GM19025 (cell line): Measurements from ENCODE around the gene DBN1.
A peak's percentile ranks its signal among the peaks of the same experiment; 100 is the strongest.

Experiments
- ATAC-seq: cut with Tn5 transposase; IDR thresholded peaks from one replicate; pipeline ENCODE4 v1.9.1; 2021; ENCODE audit warnings: mild to moderate bottlenecking, low read depth, moderate library complexity; ENCODE audit not compliant: unreplicated experiment

Gene DBN1

GRCh38 chr5:177505075-177505474 is 31.6 kb upstream of the DBN1 start:
- no peak for ATAC-seq

DNA sequence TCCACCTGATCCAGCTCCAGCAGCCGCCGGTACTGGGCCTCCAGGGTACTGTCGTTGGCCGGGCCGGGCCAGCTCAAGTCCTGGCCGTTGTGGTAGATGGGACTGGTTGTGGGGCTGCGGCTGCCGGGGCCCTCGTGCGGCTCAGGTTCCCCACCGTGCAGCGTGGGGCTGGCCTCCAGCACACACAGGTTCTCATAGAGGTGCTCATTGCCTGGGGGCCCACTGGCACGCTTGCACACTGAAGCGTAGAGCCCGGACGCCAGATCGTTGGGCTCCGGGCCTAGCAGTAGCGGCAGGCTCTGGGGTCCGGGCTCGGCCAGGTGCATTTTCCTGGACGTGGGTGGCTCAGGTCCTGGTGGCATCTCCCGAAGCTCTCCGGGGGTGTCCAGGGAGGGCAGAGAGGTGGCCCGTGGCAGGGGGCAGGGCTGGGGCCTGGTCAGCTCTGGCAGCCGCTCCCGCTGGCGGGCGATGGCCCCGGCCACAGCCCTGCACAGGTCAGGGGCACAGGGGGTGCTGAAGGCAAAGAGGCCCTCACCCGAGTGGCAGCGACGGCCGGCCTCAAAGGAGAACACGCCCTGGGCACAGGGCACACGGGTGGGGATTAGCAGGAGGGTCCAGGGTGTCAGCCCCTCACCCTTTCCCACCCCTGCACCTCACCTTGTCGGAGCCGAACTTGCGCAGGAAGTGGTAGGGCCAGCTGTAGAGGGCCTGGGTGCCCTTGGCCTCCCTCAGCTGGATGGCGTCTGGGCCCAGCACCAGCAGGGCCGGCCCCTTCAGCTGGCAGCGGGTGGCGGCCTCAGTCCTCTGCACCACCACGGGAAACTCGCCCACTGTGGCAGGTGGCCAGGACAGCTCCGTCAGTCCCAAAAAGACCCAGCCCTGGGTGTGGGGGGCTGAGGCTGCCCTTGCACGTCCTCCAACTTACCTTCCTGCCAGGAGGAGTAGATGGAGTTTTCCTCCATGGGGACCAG is 30.9 kb upstream of the DBN1 start:
- no peak for ATAC-seq

DNA sequence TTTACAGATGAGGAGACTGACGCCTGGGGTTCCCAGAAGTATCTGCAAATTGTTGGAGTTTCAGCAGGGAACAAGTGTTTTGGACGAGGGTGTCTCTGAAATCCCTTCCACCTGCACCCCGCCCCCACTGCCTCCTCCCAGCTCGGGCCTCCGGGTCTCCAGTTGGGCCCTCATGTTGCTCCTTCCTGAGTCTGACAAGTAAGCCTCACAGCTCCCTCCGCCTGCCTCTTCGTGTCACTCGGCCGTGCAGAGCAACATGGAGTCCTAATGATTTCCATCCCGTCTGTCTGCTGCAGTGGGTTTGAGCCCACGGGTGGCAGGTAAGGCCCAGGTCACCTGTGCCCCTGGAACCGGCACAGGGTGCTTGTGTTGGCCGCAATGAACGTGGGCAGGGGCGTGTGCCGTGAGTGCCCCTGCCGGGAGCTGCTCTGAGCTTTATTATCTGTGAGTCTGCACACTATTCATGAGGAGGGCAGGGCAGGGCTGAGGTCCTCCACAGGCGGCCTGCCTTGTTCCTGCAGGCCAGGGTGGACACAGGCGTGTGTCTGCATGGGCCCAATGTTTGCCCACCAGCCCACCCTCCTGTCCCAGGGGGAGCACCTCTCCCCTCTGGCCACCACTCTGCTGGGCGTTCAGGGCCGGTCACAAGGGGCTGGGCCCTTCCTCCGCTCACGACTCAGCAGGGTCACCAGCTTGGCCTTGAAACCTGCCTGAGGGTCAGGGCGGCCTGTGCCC is 30.1 kb upstream of the DBN1 start:
- no peak for ATAC-seq

DNA sequence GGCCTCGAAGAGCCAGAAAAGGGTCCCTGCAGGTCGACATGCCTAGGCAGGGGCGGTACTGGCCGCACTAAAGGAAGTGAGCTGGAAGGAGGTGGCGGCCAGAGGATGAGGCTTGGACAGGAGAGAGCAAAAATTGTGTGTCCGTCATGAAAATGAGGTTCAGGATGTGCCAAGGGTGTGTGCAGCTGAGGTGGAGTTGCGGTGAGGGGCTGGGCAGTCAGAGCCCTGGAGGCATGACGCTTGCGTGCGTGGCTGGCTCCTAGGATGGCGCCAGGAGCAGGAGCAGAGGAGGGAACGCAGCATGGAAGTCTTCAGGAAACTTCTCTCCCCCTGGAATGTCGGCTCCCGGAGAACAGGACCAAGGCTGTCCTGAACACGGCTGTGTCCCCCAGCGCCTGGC is 29.5 kb upstream of the DBN1 start:
- no peak for ATAC-seq

- no peak for ATAC-seq
Measured at GRCh38 chr5:177501874-177502678, 28.6 kb upstream of the DBN1 start.

DNA sequence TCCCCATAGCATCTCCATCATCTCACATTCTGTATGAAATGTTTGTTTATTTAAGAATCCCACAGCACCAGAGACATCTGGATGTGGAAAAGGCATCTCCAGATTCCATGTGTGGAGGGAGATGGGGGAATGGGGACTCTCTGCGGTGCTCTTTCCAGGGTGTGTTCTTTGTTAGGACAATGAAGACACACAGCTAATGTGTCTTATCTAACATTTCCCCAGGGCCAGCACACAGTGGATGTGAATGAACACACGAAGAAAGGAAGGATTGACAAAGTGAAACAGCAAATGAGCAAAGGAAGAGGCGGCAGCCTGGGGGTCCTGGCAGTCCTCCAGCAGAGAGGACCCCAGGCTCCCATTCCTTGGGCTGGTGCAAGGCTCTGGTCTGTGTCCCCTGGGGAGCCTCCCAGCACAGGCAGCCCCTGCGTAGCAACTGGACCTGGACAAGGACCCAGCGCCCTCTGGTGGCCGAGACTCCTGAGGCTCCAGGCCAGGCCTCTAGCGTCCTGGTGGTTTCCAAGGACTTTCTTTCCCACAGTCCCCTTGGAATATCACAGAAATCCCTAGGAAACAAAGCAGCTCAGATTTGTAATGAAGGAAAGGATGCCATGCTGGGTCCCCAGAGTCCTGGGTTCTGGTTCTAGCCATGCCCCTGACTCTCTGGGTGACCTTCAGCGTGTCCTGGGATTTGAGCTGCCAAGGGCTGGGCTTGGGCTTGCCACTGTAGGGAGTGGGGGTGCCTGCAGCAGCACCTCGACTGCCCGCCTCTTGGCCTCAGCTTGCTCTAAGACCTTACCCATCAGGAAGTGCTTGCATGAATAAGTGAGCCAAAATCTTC is 27.5 kb upstream of the DBN1 start:
- no peak for ATAC-seq

DNA sequence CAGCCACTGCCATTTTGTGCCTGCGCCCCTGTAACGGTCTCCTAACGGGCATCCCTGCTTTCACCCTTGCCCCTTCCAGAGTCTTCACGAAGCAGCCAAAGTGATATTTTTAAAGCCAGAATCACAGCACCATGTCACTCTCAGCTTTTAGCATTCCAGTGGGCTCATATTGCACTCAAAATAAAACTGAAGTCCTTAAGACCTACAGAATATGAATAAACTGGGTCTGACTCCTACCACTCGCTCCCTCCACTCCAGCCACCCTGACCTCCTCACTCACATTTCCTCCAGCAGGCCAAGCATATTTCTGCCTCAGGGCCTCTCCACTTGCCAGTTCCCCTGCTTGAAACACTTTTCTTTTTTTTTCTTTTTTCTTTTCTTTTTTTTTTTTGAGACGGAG is 26.4 kb upstream of the DBN1 start:
- ATAC-seq = no peak

DNA sequence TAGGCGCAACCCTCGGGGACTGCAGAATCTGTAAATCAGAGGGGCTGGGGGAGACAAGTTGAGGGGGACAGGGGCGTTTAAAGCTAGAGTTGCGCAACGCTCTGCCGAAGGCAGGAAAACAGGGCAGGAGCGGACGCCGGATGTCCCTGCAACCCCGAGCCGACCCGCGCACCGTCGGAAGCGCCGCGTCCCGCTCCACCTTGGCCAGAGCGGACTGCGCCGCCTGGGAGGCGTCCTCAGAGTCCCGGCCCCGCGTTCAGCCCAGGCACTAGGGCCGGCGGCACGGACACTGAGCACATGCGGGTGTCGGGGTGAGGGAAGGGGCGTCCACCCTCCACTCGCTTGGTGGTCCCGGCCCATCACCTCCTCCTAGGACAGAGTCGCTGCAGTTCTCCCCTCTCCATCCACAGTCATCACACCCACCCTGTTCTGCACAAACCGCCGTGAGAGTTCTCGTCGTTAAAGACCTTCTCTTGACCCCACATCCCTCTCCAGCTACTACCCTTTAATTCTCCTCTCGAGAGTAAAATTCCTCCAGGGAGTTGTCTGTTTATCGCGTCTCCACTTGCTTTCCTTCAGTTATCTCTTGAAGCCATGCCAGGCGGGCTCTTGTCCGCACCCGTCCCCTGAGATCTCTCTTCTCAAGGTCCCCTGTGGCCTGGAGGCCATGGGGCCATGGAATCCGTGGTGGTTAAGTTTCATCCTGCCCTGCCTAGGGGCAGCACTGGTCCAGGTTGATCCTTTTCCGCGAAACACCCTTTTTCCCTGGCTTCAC is 24.8 kb upstream of the DBN1 start:
- no peak for ATAC-seq

GRCh38 chr5:177497292-177498012 is 24.0 kb upstream of the DBN1 start, which contains the start of gene PDLIM7:
TSS of gene PDLIM7 (minus strand) at chr5:177497604. CDS start at chr5:177496512, 1,092 bp downstream.
- ATAC-seq = peak; percentile 74

DNA sequence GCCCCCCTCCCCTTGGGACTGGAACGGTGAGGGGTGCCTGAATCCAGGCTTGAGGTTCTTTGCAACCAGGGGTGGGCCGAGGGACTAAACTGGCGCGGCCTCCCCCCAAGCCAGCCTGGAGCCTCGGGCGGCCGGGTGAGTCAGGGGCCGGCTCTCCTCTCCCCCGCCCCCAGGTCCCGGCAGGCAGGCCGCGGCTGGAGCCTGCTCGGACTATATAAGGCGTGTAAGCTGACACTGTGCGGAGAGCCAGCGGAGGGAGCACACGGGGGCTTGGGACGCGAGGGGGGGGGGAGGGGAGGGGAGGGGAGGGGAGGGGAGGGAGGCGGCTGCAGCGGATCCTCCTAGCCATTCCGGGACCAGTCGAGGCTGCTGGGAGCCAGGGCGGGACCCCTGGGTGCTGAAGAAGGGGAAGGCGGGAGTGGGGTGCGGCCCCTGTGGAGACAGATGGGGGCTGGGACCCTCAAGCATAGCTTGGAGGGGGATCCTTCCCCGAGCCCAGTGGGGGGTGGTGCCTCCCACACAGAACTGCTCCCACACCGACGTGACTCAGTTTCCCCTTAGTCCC is 23.4 kb upstream of the DBN1 start:
- ATAC-seq = no peak

DNA sequence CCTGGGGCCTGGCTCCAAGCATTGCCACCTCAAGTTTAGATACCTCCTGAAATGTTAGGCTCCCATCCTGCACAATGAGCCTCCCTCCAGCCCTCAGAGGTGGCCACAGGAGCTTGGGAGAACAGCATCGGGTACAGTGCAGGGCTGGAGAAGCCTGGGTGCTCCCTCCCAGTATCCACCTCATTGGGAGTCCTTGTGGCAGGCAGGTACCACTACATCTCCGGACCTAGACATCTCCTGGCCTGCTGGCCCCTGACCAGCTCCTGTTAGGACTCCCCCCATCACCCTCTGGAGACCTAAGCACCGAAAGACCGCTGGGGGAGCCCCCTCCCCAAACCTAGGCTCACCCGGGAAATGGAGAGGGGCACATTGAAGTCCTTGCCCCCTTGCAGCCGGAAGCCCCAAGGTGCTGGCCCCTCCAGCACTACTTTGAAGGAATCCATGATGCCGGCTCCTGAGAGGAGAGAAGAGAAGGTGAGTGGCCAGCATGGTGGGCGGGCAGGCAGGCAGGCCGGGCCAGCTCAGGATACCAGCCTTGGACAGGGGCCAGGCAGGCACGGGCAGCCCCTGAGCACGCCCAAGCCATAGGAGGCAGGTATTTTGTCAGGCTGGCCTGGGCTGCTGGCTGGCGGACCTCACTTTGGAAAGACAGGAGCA is 22.8 kb upstream of the DBN1 start:
- no peak for ATAC-seq

- no peak for ATAC-seq
Measured at GRCh38 chr5:177495243-177496060, 22.0 kb upstream of the DBN1 start.

- no peak for ATAC-seq
Measured at GRCh38 chr5:177494346-177495195, 21.1 kb upstream of the DBN1 start.

DNA sequence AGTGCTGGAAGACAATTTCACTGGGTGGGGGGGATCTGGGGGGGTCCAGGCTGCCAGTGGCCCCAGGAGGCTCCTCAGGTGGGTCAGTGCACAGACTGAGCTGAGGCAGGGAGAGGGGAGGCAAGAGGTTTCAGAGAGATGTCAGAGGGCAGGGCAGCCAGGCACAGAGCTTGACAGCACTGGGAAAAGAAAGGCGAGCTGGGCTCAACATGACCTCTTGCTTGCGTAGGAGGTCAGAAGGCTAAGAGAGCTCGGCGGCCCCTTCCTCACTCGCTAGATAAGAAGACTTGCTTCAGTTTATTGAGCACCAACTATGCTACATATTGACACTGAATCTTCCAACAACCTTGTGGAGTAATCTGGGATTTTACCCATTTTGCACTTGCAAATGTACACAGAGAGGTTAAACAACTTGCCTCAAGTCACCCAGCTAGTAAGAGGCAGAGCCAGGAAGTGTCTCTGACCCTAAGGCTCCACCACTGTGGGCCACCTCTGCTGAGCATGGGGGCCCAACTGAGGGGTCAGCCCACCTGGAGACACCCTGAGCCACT is 20.4 kb upstream of the DBN1 start:
- ATAC-seq = no peak

DNA sequence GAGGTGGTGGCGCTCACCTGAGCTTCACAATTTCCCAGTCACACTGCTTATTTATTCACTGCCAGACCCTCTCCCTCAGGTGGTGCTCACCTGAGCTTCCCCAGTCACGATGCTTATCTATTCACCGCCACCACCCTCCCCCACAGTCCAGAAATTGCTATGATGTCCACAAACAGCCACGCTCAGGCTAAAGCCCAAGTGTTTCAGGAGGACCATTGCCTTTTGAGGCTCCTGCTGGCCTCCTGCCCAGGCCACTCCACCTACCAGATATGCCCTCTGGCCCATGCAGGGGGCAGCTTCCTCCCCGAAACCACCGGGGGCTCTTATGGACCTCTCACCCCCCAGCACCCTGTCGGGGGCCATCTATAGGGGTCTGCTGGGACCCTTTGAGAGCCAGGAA is 19.4 kb upstream of the DBN1 start:
- no peak for ATAC-seq
